HCT116 (cell line): Measurements from ENCODE around the gene C17orf58. TPM values are rescaled to one million over a fixed set of nuclear protein-coding genes. Genes with fewer than 3 reads are reported as not detected.

Experiments
- ATAC-seq: fragments of 200-7000 bp; cut with Tn5 transposase; 2 replicates; pipeline ENCODE4 v1.9.1; 2020; ENCODE audit warnings: mild to moderate bottlenecking, moderate library complexity
- BruUV-seq: library from RNA; stranded (reverse); fragments of 400-500 nt; replicated peaks from 2 replicates; lab custom pipeline; 2021; lab: Mats Ljungman, UMichigan
- CTCF ChIA-PET: fragments of 300-600 bp; sonication (Branson Sonifier 250); formaldehyde crosslinking; loops from one replicate; lab custom pipeline; 2021; ENCODE audit warnings: antibody characterized with exemption; lab: Charles Lee
- POLR2A ChIA-PET: fragments of 300-600, 350-600 bp; sonication (Branson Sonifier 250); formaldehyde crosslinking; loops from one replicate; lab custom pipeline; 2021; ENCODE audit warnings: antibody characterized with exemption; lab: Charles Lee
- RAD21 ChIA-PET, 2 experiments: fragments of 300-600 bp; sonication (Branson Sonifier 250); formaldehyde crosslinking; loops; one replicate each; lab custom pipeline; 2023; ENCODE audit warnings: low total read pairs in 2 of 2; ENCODE audit not compliant: uncharacterized antibody in 2 of 2, unreplicated experiment in 2 of 2, low non-redundant PET in 1 of 2; lab: Charles Lee
- DNase-seq: peaks from one replicate; pipeline ENCODE4 v3.0.0-alpha.2; 2010; ENCODE audit warnings: low read depth, low spot score
- H2AFZ ChIP-seq: fragments of 200-600 bp; shearing (Covaris generic), sonication (generic); 2 replicates; pipeline ENCODE4 v1.6.1; 2017; ENCODE audit warnings: low read depth, mixed run types, mixed read lengths, antibody characterized with exemption, low read length; ENCODE audit not compliant: poor library complexity, severe bottlenecking
- H3K27ac ChIP-seq: 2 replicates; pipeline ENCODE4 v1.5.1; 2012; ENCODE audit warnings: low read depth, low read length
- H3K27me3 ChIP-seq: fragments of 200-600 bp; sonication (generic); 2 replicates; pipeline ENCODE4 v1.6.1; 2016; ENCODE audit warnings: mixed run types, low read length, mixed read lengths; ENCODE audit not compliant: insufficient read depth
- H3K36me3 ChIP-seq, 2 experiments: fragments of 200-500 bp in 1 of 2; fragments of 200-600 bp in 1 of 2; sonication (Bioruptor generic) in 1 of 2; sonication (generic) in 1 of 2; 2 replicates each; pipeline versions ENCODE4 v1.5.1 to v1.6.1; 2014 to 2016; ENCODE audit warnings: low read length in 2 of 2, inconsistent platforms in 1 of 2, mixed read lengths in 1 of 2, mixed run types in 1 of 2; ENCODE audit not compliant: insufficient read depth in 2 of 2, control insufficient read depth in 1 of 2
- H3K4me1 ChIP-seq, 2 experiments: fragments of 200-600 bp in 1 of 2; sonication (generic) in 1 of 2; 2 replicates each; pipeline versions ENCODE4 v1.5.1 to v1.6.1; 2012 to 2017; ENCODE audit warnings: low read length in 2 of 2, inconsistent platforms in 1 of 2, mild to moderate bottlenecking in 1 of 2, mixed read lengths in 1 of 2, mixed run types in 1 of 2, moderate library complexity in 1 of 2; ENCODE audit not compliant: insufficient read depth in 2 of 2, control insufficient read depth in 1 of 2
- H3K4me2 ChIP-seq: fragments of 200-600 bp; sonication (generic); 2 replicates; pipeline ENCODE4 v1.6.1; 2017; ENCODE audit warnings: mixed run types, low read length, mixed read lengths
- H3K4me3 ChIP-seq, 2 experiments: fragments of 200-600 bp in 1 of 2; sonication (generic) in 1 of 2; replicated peaks in 1 of 2; 2 replicates each; pipeline ENCODE4 v1.5.1; 2011 to 2016; ENCODE audit warnings: low read length in 2 of 2, control low read depth in 1 of 2, low read depth in 1 of 2, mild to moderate bottlenecking in 1 of 2, mixed read lengths in 1 of 2, mixed run types in 1 of 2
- H3K79me2 ChIP-seq: fragments of 200-600 bp; sonication (generic); 2 replicates; pipeline ENCODE4 v1.6.1; 2017; ENCODE audit warnings: mild to moderate bottlenecking, mixed run types, low read length, moderate library complexity, mixed read lengths; ENCODE audit not compliant: insufficient read depth
- H3K9ac ChIP-seq: fragments of 200-600 bp; sonication (generic); 2 replicates; pipeline ENCODE4 v1.6.1; 2016; ENCODE audit warnings: low read length, mixed read lengths
- H3K9me2 ChIP-seq: fragments of 200-600 bp; sonication (generic), shearing (Covaris generic); 2 replicates; pipeline ENCODE4 v1.6.1; 2017; ENCODE audit warnings: mixed run types, mild to moderate bottlenecking, moderate library complexity; ENCODE audit not compliant: insufficient read depth
- H3K9me3 ChIP-seq, 2 experiments: fragments of 200-500 bp in 1 of 2; fragments of 200-600 bp in 1 of 2; sonication (Bioruptor generic) in 1 of 2; sonication (generic) in 1 of 2; 2 replicates each; pipeline ENCODE4 v1.6.1; 2014 to 2017; ENCODE audit warnings: low read length in 2 of 2, mixed read lengths in 2 of 2, inconsistent platforms in 1 of 2, low read depth in 1 of 2, mild to moderate bottlenecking in 1 of 2, mixed run types in 1 of 2, moderate library complexity in 1 of 2; ENCODE audit not compliant: control insufficient read depth in 1 of 2, insufficient read depth in 1 of 2
- H4K20me1 ChIP-seq: fragments of 200-600 bp; sonication (generic), shearing (Covaris generic); 2 replicates; pipeline ENCODE4 v1.6.1; 2017; ENCODE audit warnings: mixed run types, mild to moderate bottlenecking, moderate library complexity; ENCODE audit not compliant: insufficient read depth
- EZH2phosphoT487 ChIP-seq: fragments of 200-600 bp; IDR thresholded peaks from 2 replicates; pipeline ENCODE4 v1.6.1; 2018; ENCODE audit warnings: antibody characterized with exemption, borderline replicate concordance
- POLR2A ChIP-seq: IDR thresholded peaks from 2 replicates; pipeline ENCODE4 v1.7.0; 2011; ENCODE audit warnings: borderline replicate concordance; ENCODE audit not compliant: insufficient read depth, insufficient read length; ENCODE audit errors: extremely low read depth
- POLR2AphosphoS5 ChIP-seq: IDR thresholded peaks from 2 replicates; pipeline ENCODE4 v1.6.1; 2011; ENCODE audit warnings: mild to moderate bottlenecking, low read depth, low read length, moderate library complexity
- SRF ChIP-seq: IDR thresholded peaks from 2 replicates; pipeline ENCODE4 v1.6.1; 2012; ENCODE audit warnings: low read depth
- TCF7L2 ChIP-seq: IDR thresholded peaks from 2 replicates; pipeline ENCODE4 v1.7.0; 2011; ENCODE audit warnings: borderline replicate concordance, inconsistent platforms; ENCODE audit not compliant: insufficient read depth, insufficient read length; ENCODE audit errors: extremely low read depth
- intact Hi-C: fragments of 100-400 bp; cut with micrococcal nuclease; formaldehyde crosslinking; loops from 2 replicates; pipeline ENCODE4 v1.10.0; 2022
- total RNA-seq: library from RNA; stranded (reverse); gene quantifications from one replicate; pipeline ENCODE4 v1.2.1, GENCODE V29; 2021; ENCODE audit not compliant: unreplicated experiment
- TF ChIP-seq, protein P1 (sequence below): IDR thresholded peaks from 2 replicates; pipeline ENCODE4 v1.6.1; 2012
- TF ChIP-seq, protein P2 (sequence below): IDR thresholded peaks from 2 replicates; pipeline ENCODE4 v1.6.1; 2012; ENCODE audit warnings: low read depth
- TF ChIP-seq, protein P3 (sequence below): IDR thresholded peaks from 2 replicates; pipeline ENCODE4 v1.6.1; 2012

The C17orf58 gene
- total RNA-seq, 1 experiment from 2014 or later, result 38.1 TPM

DNA sequence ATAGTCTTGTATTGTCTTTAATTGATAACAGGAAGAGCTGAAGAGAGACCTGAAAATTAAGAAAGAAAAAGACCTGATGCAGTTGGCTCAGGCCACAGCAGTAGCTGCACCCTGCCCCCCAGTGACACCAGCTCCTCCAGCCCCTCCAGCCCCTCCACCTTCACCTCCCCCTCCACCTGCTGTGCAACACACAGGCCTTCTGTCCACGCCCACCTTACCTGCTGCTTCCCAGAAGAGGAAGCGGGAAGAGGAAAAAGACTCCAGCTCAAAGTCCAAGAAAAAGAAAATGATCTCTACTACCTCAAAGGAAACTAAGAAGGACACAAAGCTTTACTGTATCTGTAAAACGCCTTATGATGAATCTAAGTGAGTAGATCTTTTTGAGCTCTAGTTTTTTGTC lies 36.8 kb downstream of the C17orf58 start:
- intact Hi-C loops, result no loop called here
- Histone ChIP-seq H3K9me3 (no peaks in the 10 kb centered on the region), H3K27me3 (no peaks in the 10 kb centered on the region), H3K4me2 (no peak overlapping the region), H3K36me3 (peaks cover 7 to 12% of the 10 kb centered on the region in 2 experiments; a peak in 2 of 4 replicates), H3K4me3 (no peak overlapping the region), H4K20me1 (no peaks in the 10 kb centered on the region), H3K9ac (no peak overlapping the region), H3K27ac (no peak overlapping the region), H2AFZ (no peak overlapping the region), H3K4me1 (peaks cover 0 to 4% of the 10 kb centered on the region in 2 experiments; a peak in 1 of 4 replicates), H3K79me2 (no peaks in the 10 kb centered on the region), H3K9me2 (no peaks in the 10 kb centered on the region)
- ChIA-PET CTCF (interaction anchor here (0.6 to 3.3 kb wide), 5 partner anchors 16 to 655 kb away, joined by 3 to 20 read pairs (median 4); no protein-coding TSS in a partner anchor), RAD21 (no interaction called here), POLR2A (no interaction called here)
- no peak for DNase-seq
- no peak for ATAC-seq
- no TSS peak for BruUV-seq
- TF ChIP-seq POLR2AphosphoS5, result no peak
- TF ChIP-seq, protein P1, sequence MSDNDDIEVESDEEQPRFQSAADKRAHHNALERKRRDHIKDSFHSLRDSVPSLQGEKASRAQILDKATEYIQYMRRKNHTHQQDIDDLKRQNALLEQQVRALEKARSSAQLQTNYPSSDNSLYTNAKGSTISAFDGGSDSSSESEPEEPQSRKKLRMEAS, result no peak
- TF ChIP-seq, protein P2, sequence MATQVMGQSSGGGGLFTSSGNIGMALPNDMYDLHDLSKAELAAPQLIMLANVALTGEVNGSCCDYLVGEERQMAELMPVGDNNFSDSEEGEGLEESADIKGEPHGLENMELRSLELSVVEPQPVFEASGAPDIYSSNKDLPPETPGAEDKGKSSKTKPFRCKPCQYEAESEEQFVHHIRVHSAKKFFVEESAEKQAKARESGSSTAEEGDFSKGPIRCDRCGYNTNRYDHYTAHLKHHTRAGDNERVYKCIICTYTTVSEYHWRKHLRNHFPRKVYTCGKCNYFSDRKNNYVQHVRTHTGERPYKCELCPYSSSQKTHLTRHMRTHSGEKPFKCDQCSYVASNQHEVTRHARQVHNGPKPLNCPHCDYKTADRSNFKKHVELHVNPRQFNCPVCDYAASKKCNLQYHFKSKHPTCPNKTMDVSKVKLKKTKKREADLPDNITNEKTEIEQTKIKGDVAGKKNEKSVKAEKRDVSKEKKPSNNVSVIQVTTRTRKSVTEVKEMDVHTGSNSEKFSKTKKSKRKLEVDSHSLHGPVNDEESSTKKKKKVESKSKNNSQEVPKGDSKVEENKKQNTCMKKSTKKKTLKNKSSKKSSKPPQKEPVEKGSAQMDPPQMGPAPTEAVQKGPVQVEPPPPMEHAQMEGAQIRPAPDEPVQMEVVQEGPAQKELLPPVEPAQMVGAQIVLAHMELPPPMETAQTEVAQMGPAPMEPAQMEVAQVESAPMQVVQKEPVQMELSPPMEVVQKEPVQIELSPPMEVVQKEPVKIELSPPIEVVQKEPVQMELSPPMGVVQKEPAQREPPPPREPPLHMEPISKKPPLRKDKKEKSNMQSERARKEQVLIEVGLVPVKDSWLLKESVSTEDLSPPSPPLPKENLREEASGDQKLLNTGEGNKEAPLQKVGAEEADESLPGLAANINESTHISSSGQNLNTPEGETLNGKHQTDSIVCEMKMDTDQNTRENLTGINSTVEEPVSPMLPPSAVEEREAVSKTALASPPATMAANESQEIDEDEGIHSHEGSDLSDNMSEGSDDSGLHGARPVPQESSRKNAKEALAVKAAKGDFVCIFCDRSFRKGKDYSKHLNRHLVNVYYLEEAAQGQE, result no peak
- no peak for TF ChIP-seq TCF7L2
- no peak for TF ChIP-seq EZH2phosphoT487
- no peak for TF ChIP-seq SRF
- no peak for TF ChIP-seq POLR2A
- TF ChIP-seq, protein P3, sequence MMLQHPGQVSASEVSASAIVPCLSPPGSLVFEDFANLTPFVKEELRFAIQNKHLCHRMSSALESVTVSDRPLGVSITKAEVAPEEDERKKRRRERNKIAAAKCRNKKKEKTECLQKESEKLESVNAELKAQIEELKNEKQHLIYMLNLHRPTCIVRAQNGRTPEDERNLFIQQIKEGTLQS, result no peak
